Fibroblast of lung (primary cell): ENCODE data around the gene SPRED1.

Source experiments
- EZH2 ChIP-seq: IDR thresholded peaks from 2 replicates; pipeline ENCODE4 v1.5.1; 2012; ENCODE audit warnings: low read length, control low read depth, mild to moderate bottlenecking; ENCODE audit errors: missing control alignments
- TF ChIP-seq, protein P1 (sequence below), 2 donors: IDR thresholded peaks in 1 of 2; conservative IDR thresholded peaks in 1 of 2; 1 replicate in 1 of 2; 2 replicates in 1 of 2; pipeline ENCODE4 v1.5.1; 2011 to 2012; ENCODE audit warnings: low read length in 2 of 2, control low read depth in 1 of 2, inconsistent platforms in 1 of 2, low read depth in 1 of 2, mild to moderate bottlenecking in 1 of 2

GRCh38 chr15:38275959-38276358, 23.3 kb downstream of the SPRED1 start:
- TF ChIP-seq, protein P1, sequence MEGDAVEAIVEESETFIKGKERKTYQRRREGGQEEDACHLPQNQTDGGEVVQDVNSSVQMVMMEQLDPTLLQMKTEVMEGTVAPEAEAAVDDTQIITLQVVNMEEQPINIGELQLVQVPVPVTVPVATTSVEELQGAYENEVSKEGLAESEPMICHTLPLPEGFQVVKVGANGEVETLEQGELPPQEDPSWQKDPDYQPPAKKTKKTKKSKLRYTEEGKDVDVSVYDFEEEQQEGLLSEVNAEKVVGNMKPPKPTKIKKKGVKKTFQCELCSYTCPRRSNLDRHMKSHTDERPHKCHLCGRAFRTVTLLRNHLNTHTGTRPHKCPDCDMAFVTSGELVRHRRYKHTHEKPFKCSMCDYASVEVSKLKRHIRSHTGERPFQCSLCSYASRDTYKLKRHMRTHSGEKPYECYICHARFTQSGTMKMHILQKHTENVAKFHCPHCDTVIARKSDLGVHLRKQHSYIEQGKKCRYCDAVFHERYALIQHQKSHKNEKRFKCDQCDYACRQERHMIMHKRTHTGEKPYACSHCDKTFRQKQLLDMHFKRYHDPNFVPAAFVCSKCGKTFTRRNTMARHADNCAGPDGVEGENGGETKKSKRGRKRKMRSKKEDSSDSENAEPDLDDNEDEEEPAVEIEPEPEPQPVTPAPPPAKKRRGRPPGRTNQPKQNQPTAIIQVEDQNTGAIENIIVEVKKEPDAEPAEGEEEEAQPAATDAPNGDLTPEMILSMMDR (conservative IDR thresholded peaks at IDR 0.05 in 1 of 2, IDR thresholded peaks at IDR 0.05 in 1 of 2; ENCODE audit: low read depth in 1 of 2, low read length in 2 of 2) = no peak
- no peak for TF ChIP-seq EZH2
